MM.1S (cell line): ENCODE results near the gene PCDHA12.

Source experiments
- DNase-seq: peaks from one replicate; pipeline ENCODE4 v3.0.0-alpha.2; 2015
- H2AFZ ChIP-seq: fragments of 300-600 bp; sonication (generic); 2 replicates; pipeline ENCODE4 v1.6.0; 2016; ENCODE audit warnings: antibody characterized with exemption, low read length
- H3F3A ChIP-seq: fragments of 300-600 bp; sonication (generic); 2 replicates; pipeline ENCODE4 v1.6.1; 2016; ENCODE audit warnings: mild to moderate bottlenecking, antibody characterized with exemption, low read length, moderate library complexity, mixed read lengths; ENCODE audit not compliant: insufficient read depth
- H3K27ac ChIP-seq: fragments of 300-600 bp; sonication (generic); 2 replicates; pipeline ENCODE4 v1.5.1; 2016; ENCODE audit warnings: mild to moderate bottlenecking, low read length
- H3K27me3 ChIP-seq: fragments of 300-600 bp; sonication (generic); replicated peaks from 2 replicates; pipeline ENCODE4 v1.6.0; 2016; ENCODE audit warnings: low read length; ENCODE audit not compliant: insufficient read depth
- H3K36me3 ChIP-seq: fragments of 300-600 bp; sonication (generic); replicated peaks from 2 replicates; pipeline ENCODE4 v1.6.1; 2016; ENCODE audit warnings: mild to moderate bottlenecking, low read length, mixed read lengths; ENCODE audit not compliant: insufficient read depth
- H3K4me1 ChIP-seq: fragments of 300-600 bp; sonication (generic); 2 replicates; pipeline ENCODE4 v1.6.1; 2016; ENCODE audit warnings: low read length, mixed read lengths
- H3K4me2 ChIP-seq: fragments of 300-600 bp; sonication (generic); 2 replicates; pipeline ENCODE4 v1.6.0; 2016; ENCODE audit warnings: low read depth, low read length
- H3K4me3 ChIP-seq: fragments of 300-600 bp; sonication (generic); 2 replicates; pipeline ENCODE4 v1.5.1; 2016; ENCODE audit warnings: low read length, mixed read lengths
- H3K79me2 ChIP-seq: fragments of 300-600 bp; sonication (generic); 2 replicates; pipeline ENCODE4 v1.6.1; 2016; ENCODE audit warnings: mixed run types, low read length, mixed read lengths
- H3K9ac ChIP-seq: fragments of 300-600 bp; sonication (generic); 2 replicates; pipeline ENCODE4 v1.6.1; 2016; ENCODE audit warnings: low read length, mixed read lengths
- H3K9me2 ChIP-seq: fragments of 300-600 bp; sonication (generic); replicated peaks from 2 replicates; pipeline ENCODE4 v1.6.1; 2016; ENCODE audit warnings: mild to moderate bottlenecking, low read length, mixed read lengths; ENCODE audit not compliant: insufficient read depth
- H3K9me3 ChIP-seq: fragments of 300-600 bp; sonication (generic); replicated peaks from 2 replicates; pipeline ENCODE4 v1.6.1; 2016; ENCODE audit warnings: mild to moderate bottlenecking, low read length, mixed read lengths; ENCODE audit not compliant: insufficient read depth
- H4K20me1 ChIP-seq: fragments of 300-600 bp; sonication (generic); 2 replicates; pipeline ENCODE4 v1.6.1; 2016; ENCODE audit warnings: mild to moderate bottlenecking, low read length, moderate library complexity, mixed read lengths; ENCODE audit not compliant: insufficient read depth
- CTCF ChIP-seq: fragments of 300-600 bp; sonication (generic); IDR thresholded peaks from 2 replicates; pipeline ENCODE4 v1.5.1; 2016; ENCODE audit warnings: antibody characterized with exemption, low read length, mixed read lengths
- EZH2 ChIP-seq: fragments of 300-600 bp; sonication (generic); optimal IDR thresholded peaks from 2 replicates; pipeline ENCODE3; 2017; ENCODE audit warnings: low read depth, mild to moderate bottlenecking, antibody characterized with exemption, low read length, mixed read lengths
- EZH2phosphoT487 ChIP-seq: fragments of 300-600 bp; sonication (generic); IDR thresholded peaks from 2 replicates; pipeline ENCODE4 v1.6.1; 2018; ENCODE audit warnings: antibody characterized with exemption, low read length

Gene PCDHA12

GRCh38 chr5:140916325-140916724 is 41.2 kb downstream of the PCDHA12 start:
- H3K9ac ChIP-seq: no peak overlapping the region
- no peak overlapping the region for H3K4me2 ChIP-seq
- no peak for DNase-seq
- TF ChIP-seq EZH2 (no peak), EZH2phosphoT487 (no peak), CTCF (no peak)
- H3K4me1 ChIP-seq: no peaks in the 10 kb centered on the region
- H3K9me2 ChIP-seq: no peaks in the 10 kb centered on the region
- H4K20me1 ChIP-seq: no peaks in the 10 kb centered on the region
- H3F3A ChIP-seq: no peaks in the 10 kb centered on the region
- H3K79me2 ChIP-seq: no peaks in the 10 kb centered on the region
- no peaks in the 10 kb centered on the region for H3K27me3 ChIP-seq
- H3K36me3 ChIP-seq: no peaks in the 10 kb centered on the region
- no peak overlapping the region for H3K27ac ChIP-seq
- H2AFZ ChIP-seq: no peak overlapping the region
- H3K4me3 ChIP-seq: no peak overlapping the region
- no peaks in the 10 kb centered on the region for H3K9me3 ChIP-seq

GRCh38 chr5:140923601-140924000 is 48.5 kb downstream of the PCDHA12 start:
- no peaks in the 10 kb centered on the region for H3K36me3 ChIP-seq
- no peak overlapping the region for H3K9ac ChIP-seq
- no peaks in the 10 kb centered on the region for H3K27me3 ChIP-seq
- H2AFZ ChIP-seq: no peak overlapping the region
- no peaks in the 10 kb centered on the region for H3K9me3 ChIP-seq
- H3K9me2 ChIP-seq: no peaks in the 10 kb centered on the region
- no peaks in the 10 kb centered on the region for H3F3A ChIP-seq
- no peak overlapping the region for H3K4me3 ChIP-seq
- no peaks in the 10 kb centered on the region for H4K20me1 ChIP-seq
- H3K79me2 ChIP-seq: no peaks in the 10 kb centered on the region
- no peak overlapping the region for H3K27ac ChIP-seq
- no peaks in the 10 kb centered on the region for H3K4me1 ChIP-seq
- TF ChIP-seq EZH2phosphoT487: no peak
- no peak for TF ChIP-seq EZH2
- TF ChIP-seq CTCF: no peak
- DNase-seq: no peak
- H3K4me2 ChIP-seq: no peak overlapping the region

- no peak within 1 kb of the TSS for H3K27ac ChIP-seq
- no peak within 1 kb of the TSS for H2AFZ ChIP-seq
- no peaks in the 10 kb centered on the region for H3K4me1 ChIP-seq
- no peaks in the 10 kb centered on the region for H4K20me1 ChIP-seq
- no peak for TF ChIP-seq EZH2
- TF ChIP-seq CTCF: no peak
- TF ChIP-seq EZH2phosphoT487: no peak
- no peaks in the 10 kb centered on the region for H3K79me2 ChIP-seq
- no peak within 1 kb of the TSS for H3K9ac ChIP-seq
- H3K36me3 ChIP-seq: no peaks in the 10 kb centered on the region
- H3F3A ChIP-seq: no peaks in the 10 kb centered on the region
- no peak within 1 kb of the TSS for H3K4me2 ChIP-seq
- DNase-seq: no peak
- no peaks in the 10 kb centered on the region for H3K27me3 ChIP-seq
- H3K4me3 ChIP-seq: no peak within 1 kb of the TSS
- no peaks in the 10 kb centered on the region for H3K9me2 ChIP-seq
- no peaks in the 10 kb centered on the region for H3K9me3 ChIP-seq
Observed at GRCh38 chr5:140925806-140926442, 50.8 kb downstream of the PCDHA12 start, which contains the start of gene PCDHAC1. PCDHAC1 (plus strand) TSS chr5:140926299; CDS start chr5:140926893, 594 bp downstream.
